ENCODE measurements around the gene RAB3IP.

DNA sequence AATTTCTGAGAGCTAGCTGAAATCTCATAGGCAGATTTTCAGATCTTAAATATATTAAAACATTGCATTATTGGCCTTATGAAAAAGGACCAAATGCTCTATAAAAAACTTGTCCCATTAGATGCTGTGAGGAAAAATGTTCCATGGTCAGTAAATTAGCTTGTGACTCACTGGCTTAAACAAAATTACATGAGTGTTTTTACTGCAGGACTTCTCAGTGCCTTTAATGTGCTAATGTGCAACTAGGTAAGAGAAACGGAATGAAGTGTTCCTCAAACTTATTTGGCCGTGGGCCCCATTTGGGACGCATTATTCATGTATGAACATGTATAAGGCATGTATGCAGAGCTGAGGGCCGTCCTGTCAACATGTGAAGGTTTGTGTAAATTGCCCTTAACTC is 128.0 kb downstream of the RAB3IP start:
- TF ChIP-seq, protein P1, sequence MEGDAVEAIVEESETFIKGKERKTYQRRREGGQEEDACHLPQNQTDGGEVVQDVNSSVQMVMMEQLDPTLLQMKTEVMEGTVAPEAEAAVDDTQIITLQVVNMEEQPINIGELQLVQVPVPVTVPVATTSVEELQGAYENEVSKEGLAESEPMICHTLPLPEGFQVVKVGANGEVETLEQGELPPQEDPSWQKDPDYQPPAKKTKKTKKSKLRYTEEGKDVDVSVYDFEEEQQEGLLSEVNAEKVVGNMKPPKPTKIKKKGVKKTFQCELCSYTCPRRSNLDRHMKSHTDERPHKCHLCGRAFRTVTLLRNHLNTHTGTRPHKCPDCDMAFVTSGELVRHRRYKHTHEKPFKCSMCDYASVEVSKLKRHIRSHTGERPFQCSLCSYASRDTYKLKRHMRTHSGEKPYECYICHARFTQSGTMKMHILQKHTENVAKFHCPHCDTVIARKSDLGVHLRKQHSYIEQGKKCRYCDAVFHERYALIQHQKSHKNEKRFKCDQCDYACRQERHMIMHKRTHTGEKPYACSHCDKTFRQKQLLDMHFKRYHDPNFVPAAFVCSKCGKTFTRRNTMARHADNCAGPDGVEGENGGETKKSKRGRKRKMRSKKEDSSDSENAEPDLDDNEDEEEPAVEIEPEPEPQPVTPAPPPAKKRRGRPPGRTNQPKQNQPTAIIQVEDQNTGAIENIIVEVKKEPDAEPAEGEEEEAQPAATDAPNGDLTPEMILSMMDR (IDR thresholded peaks at IDR 0.05), result no peak
- no peak for TF ChIP-seq POLR2A (IDR thresholded peaks at IDR 0.05)

Data from breast epithelium (tissue), 3 donors.